HG02763 (cell line): ENCODE measurements around the gene SP3.
A peak's percentile ranks its signal among the peaks of the same experiment; 100 is the strongest.
"Not testable (repeated sequence)": the region's sequence is repeated elsewhere in the genome, so short reads cannot be mapped to it uniquely, and the experiment has no call there.

Source experiments
- ATAC-seq: cut with Tn5 transposase; IDR thresholded peaks from one replicate; pipeline ENCODE4 v1.9.1; 2021; ENCODE audit warnings: mild to moderate bottlenecking, moderate library complexity; ENCODE audit not compliant: unreplicated experiment

SP3 gene

DNA sequence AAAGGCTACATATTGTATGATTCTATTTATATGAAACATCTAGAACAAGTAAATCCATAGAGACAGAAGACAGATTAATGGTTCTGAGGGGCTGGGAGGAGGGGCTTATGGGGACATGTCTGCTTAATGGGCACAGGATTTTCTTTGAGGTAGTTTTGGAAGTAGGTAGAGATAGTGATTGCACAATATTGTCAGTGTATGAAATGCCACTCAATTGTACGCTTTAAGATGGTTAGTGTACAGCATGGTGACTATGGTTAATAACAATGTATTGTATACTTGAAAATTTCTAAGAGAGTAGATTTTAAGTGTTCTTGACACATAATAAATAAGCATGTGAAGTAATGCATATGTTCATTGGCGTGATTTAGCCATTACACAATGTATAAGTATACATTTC, 68.4 kb downstream of the SP3 start:
- no peak for ATAC-seq

DNA sequence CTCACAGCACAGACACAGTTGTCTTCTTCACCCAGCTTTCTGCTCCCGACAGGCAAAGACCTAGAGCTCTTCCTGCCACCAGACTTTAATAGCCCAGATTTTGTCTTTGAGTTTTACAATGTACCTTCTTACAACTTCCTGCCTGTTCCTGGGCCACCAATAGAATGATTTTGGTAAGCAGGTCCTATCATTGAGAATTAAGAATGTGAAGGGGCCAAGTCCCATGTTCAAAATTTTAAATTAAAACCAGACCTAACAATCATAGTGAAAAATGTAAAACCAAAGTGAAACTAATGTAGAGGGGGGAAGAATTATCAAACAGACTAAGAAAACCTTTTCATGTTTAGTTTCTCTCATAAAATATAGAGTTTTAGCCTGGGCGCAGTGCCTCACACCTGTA, 72.8 kb downstream of the SP3 start:
- no peak for ATAC-seq

DNA sequence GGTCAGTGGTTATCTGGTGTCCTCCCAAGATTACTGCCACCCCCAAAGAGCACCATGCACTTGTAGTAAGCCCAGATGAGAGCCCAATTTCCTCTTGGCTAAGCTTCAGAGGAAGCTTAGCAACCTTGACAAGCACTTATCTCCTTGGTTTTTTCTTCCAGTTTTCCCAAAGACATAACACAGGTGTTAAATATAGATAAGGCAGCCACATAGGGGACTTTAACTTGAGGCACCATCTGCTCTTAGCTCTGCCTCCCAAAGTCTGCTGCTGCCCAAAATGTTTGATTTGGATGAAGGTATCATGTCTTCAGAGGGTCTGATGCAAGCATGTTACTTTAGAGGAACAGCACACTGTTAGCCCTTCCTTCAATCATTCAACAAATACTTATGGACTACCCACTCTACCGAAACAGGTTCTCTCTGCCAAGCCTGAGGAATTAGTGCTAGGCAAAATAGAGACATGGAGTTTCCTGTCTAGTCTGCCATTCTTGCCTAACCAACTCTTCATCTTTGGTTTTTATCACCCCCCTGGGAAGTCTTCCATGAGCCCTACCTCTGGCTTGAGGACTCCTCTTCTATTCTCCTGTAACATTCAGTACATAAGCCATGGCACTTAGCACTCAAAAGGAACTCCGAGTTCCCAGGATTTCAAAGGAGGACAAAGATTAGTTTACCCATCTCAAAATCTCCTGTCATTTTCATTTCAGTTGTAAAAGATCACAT, 73.7 kb downstream of the SP3 start:
- ATAC-seq: no peak

DNA sequence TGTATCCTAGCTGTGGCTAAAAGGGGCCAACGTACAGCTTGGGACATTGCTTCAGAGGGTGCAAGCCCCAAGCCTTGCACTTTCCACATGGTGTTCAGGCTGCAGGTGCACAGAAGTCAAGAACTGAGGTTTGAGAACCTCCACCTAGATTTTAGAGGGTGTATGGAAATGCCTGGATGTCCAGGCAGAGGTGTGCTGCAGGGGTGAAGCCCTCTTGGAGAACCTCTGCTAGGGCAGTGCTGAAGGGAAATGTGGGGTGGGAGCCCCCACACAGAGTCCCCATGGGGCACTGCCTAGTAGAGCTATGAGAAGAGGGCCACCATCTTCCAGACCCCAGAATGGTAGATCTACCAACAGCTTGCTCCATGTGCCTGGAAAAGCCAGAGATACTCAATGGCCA, 75.7 kb downstream of the SP3 start:
- ATAC-seq: not testable (repeated sequence)

DNA sequence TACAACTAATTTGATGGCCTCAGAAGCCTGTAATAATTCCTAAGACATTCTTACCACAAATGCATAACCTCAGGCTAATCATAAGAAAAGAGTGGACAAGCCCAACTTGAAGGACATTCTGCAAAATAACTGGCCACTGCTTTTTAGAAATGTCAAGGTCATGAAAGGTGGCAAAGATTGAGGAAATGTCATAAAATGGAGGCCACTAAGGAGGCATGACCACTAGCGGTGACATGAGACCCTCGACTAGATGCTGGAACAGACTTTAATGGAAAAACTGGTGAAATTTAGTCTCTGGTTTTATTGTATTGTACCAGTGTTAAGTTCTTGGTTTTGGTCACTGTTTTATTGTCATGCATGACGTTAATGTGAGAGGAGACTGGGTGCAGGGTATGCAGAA, 78.6 kb downstream of the SP3 start:
- ATAC-seq: no peak

DNA sequence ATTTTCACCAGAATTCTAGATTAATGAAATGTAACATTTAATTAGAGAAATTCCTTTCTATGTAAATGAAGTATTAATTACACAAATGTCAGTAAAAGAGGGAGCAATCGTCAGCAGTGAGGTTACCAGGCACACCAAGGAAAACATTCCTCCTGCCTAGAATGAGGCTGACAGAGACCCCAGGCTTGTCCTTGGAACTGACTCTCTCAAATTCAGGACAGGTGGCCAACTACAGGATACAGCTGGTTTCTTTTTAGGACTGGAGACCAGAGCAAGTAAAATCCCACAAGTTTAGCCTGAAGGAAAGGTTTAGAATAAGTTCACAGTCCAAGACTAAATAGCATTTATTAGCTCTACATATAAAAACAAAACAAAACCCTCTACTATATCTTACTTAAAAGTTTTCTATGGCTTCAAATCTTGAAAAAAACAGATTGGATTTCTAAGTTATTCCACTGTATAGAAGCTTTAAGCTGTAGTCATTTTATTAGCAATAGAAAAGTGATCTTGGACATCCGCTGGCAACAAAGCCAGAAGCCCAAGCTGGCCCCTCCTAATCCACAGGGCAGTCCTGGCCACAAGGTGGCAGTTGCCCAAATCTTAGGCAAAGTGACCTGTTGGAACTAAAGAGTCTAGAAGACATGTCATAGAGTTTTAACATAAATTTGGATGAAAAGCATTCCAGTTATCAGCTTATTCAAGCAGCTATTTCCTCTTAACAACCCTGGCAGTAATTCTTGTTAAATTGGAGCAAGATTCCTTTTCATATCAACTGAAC, 81.0 kb downstream of the SP3 start:
- ATAC-seq: no peak

DNA sequence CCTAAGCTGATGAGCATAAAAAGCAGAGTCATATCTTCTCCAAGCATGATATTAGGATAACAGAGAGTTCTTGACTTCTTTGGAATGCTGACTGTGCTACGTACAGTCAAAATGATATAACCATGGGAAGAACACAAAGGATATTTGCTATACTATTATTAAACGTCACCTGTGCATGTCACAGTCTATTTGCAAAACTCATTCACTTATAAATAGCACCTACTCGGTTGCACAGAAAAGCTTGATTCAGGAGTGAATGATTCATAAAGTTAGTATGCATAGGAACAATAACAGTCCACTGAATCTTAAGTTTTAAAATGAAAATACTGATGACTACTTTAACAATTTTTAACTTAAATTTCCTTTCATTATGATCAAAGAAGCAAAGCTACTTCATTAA, 83.3 kb downstream of the SP3 start:
- no peak for ATAC-seq

DNA sequence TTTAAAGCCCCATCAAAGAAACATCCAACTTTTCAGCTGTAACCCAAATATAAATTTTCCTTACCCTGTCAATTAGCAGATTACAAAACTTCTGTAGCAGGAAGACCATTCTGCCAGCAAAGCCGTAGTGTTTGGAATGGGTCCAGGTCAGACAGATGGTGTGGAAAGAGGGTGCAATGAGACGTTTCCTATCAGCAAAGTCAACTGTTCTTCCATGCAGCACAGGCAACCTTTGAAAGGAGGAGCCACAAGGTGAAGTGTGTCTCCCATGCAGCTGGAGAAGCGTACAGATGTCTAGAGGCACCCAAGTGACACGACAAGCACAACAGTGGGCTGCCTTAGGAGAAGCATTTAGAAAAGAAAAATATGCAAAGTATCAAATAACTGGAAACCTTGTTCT, 83.7 kb downstream of the SP3 start:
- ATAC-seq: no peak

DNA sequence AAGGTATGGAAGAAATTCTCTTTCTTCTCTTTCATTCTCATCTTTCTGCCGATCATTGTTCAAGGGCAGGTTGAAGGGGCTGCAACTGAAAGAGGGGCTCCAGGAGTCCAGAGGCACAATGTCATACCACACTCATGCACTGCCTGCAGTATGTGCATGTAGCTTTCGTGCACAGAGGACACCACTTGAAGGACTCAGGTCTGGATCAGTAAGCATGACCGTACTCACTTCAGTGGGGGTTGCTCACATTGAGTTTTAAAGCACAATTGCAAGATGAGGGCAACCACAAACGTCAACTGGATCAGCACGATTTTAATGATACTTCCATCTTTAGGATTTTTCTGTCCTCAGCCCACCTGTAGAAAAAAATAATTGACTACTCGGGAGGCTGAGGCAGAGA, 84.6 kb downstream of the SP3 start:
- no peak for ATAC-seq

DNA sequence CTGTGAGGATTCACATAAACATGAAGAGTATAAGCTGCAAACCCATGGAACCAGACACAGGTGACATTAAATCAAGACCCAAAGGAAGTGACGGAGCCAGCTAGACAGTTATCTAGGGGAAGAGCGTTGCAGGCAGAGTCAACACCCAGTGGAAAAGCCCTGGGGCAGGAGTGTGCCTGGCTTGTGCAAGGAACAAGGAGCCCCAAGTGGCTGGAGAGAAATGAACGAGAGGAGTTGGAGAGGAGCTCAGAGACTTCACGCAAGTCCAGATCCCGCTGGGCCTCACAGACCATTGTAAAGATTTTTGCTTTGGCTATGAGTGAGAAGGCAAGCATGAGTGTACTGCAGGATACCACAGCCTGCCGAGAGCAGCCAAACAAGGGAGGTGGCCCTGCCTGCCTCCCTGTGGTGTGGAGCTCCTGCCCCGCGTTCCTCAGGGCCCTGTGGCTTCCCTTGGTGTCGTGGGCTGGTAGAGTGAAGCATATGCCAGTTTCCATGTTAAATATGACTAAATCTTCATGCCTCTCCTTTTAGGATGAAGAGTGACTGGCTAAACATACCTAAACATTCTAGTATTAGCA, 88.2 kb downstream of the SP3 start:
- no peak for ATAC-seq

DNA sequence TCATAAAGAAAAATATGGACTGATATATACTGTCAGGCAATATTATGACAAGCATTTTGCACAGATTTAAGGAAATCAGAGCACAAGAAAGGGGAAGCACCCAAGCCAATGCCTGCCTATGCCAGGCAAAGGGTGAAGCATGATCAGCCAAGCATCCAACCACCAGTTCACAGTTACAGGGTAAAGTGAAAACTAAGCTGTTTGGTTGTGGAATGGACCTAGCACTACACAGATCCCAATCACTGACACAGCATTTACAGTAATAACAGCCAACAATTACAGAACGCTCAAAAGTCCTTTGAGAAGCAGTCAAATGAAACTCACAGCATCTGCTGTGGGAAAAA, 90.3 kb downstream of the SP3 start:
- peak; percentile 89 for ATAC-seq

DNA sequence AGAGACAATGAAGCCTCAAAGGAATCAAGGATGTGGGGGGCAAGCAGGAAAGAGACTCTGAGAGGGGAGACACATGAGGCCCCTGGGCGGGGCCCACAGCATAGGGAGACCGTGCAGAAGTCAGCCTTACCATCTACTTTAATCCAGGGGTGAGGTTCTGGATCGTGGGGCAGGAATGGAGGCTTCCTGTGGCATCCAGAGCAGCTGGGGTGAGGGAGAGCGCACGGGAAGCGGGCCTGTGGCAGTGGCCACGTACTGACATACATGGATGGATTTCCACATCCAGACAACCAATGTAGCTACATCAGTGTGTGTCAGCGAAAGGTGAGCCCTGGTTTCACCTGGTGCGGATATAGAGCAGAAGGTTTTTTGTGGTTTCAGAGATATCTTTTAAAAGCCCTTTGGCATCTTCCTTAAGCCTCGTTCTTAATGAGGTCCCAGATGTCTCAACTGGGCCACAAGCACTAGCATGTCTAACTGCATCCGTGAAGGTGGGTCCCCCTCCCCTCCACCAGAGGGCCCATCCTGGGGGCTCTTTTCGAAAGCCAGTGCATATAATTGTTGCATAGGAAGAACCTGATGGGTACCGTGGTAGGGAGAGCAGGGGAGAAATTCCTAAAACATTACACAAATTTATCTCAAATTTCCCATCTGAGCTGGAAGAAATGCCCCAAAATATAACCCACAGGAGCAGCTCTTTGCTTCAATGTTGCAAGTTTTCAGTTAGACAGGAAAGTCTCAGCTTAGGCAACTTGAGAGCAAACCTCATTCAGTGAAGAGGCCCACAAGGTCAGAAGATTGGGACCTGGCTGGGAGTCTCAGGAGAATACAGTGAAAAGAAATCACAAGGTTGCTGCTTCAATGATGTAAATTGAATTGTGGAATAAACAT, 90.9 kb downstream of the SP3 start:
- peak; percentile 29 for ATAC-seq

DNA sequence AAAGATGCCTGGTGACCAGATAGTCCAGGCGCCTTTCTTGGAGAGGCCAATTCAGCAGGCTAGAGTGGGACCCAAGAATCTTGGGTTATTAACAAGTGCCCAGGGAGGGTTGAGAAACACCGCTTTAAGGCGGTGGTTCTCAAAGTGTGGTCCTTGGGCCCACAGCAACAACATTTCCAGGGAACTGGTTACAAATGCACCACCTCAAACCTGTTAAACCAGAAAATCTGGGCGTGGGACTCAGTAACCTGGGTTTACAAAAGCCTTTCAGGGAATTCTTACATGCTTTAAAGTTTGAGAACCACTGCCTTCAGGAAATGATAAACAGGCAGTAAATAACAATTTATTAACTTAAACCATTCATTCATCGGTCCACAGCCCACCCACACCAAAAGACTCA, 92.5 kb downstream of the SP3 start:
- no peak for ATAC-seq

DNA sequence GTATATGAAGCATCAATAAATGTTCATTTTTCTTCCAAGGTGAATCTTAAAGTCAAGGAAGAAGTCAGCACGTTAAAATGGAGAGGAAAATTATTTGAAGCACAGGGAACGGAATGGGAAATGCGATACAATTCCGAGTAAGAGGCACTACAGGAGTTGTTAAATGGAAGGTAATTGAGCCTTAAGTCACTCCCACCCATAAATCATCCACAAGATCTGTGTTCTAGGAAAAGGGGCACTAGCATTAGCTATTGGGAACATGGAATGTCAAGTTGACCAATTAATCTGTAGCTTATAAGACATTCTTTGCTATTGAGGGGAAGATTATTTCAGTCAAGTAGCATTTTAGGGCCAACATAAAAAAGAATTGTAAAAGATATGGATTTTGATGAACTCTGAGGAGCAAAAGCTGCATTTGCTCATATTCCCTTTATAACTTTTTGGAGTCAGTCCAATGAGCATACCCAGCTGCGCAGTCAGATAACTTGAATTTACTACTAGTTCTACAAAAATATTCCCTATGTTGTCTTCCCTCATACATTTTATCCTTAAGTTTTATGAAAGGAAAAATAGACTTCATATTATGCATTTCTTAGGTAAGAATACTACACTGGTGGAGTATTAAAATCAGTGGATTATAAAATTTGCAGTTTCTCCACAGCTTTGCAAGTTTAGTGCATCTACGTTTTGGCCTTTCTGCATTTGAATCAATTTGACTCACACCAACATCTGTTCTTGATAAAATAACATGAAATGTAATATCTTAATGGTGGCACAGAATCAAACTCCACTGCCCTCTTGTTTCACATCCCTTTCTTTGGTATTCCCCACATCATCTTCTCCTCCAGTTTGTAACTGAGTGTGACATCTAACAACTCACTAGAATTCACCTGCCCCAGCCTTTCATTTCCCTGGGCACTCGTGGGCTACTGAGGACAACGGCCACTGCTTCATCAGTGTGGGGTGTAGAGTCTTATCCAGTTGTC, 95.6 kb downstream of the SP3 start:
- no peak for ATAC-seq

DNA sequence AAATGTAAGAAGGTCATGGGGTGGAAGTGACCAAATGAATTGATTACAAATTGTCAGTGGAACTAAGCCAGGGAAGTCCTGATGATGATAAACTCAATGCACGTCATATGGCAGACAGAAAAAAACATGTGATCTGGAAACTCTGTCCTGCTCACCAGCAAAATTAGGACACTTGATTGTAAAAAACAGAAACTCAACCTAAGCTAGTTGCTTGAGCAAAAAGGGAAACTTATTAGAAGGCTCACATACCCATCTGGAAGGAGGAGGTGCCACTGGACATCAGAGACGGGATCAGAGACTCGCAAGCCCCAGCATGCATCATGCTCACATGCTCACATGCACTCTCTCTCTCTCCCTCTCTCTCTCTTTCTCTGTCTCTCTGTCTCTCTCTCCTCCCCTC, 96.8 kb downstream of the SP3 start:
- ATAC-seq: no peak

DNA sequence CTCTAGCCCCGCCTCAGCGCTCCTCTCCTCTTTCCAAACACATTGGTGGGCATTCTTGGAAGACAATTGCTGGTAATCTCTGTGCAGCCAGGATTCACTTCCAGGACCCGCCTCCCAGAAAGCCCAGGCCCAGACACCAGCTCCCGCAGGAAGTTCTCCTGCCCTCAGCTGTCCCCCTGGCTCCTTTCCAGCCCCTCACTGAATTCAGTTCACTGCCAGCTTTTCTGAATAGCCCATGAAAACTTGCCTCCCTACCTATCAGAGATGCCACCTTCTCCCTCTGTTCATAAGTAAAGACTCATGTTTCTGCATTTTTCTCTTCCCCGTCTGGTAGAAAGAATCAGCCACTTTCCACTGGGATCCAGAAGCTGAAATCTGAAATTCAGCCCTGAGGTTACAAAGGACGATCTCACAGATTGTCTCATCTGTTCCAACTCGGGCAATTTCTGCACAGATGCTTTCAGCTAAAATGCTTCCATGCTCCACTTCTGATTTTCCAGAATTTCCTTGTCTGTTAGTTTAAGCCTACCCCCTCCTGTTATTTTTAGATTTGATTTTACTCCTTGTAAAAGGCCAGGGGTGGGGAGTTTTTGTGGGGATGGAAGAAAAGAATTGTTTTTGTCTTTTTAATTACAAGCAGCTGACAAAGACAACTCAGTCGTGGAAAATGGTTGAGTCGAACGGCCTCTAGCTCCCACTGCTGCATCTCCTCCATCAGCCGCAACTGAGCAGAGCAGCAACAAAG, 98.1 kb downstream of the SP3 start:
- ATAC-seq: no peak

DNA sequence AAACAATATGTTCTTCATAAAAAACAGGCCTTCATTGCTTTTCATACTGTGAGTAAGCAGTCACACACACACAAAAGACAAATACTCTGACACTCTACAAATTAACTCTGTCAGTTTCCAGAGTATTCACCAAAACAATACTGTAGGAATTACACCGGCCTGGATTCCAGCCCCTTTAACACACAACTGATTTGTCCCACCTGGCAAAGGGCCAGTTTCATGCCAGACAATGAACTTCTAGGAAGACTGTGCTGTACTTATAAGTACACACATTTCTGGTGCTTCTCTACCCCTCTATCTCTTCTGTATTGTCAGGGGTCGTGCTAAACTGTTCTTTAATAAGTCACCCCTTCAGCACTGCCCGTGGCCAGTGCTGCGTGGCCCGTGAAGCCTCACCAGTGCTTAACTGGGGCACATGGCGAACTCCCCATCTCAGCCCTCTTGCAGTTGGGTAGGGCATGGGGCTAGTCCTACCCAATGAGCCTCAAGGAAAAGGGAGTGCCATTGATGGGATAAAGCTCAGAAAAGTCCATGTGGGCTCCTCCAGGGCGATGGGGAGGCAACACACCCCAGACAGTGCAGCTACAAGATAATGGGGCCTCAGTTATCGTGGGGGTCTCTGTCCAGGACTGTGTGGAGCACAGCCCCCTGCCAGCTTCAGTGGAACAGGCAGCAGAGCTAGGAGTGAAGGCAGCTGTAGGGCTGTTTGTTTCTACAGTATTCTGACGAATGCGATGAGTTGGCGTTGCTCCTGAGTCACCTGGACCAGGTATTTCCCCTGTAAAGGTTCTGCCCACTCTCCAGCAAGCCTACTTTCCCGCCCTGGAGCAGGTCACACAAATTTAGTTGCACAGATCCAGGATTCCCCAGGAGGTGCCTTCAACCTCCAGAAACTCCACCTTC, 99.0 kb downstream of the SP3 start:
- no peak for ATAC-seq

DNA sequence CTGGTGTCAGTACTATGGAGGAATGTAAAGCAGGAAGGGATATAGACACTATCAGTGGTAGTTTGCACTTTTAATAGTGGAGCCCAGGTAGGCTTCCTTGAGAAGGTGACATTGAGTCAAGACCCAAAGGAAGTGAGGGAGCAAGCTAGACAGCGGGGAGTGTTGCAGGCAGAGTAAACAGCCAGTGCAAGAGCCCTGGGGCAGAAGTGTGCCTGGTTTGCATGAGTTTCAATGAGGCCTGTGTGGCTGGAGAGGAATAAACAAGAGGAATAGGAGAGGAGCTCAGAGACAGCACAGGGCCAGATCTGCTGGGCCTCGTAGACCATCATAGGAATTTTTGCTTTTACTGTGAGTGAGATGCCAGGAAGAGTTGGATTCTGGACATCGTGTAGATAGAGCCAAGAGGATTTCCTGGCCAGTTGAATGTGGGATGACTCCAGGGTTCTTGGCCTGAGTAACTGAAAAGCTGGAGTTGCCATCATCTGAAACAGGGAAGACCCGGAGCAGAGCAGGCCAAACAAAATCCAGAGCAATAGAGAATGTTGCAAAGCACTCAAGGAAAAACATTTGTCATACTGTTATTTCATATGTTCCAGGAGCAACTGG, 102.5 kb downstream of the SP3 start:
- no peak for ATAC-seq
